Left lobe of liver (tissue), 2 donors: Measurements from ENCODE around the gene PIP4P1. TPM values are rescaled to one million over a fixed set of nuclear protein-coding genes. Genes with fewer than 3 reads are reported as not detected.

Experiments
- ATAC-seq: fragments of 200-7000 bp; cut with Tn5 transposase; one replicate; pipeline ENCODE4 v1.9.1; 2020; ENCODE audit warnings: mild to moderate bottlenecking, moderate library complexity
- DNase-seq: peaks from one replicate; pipeline ENCODE4 v3.0.0-alpha.2; 2020; ENCODE audit warnings: low spot score
- total RNA-seq: library from RNA; stranded (reverse); gene quantifications from one replicate; pipeline ENCODE4 v1.2.1, GENCODE V29; 2021
- donor health status: DM: no; HTN: no; CAD: no; lungs with moderate emphysema.
- donor health status: DM: no; HTN: yes; CAD: no.

The PIP4P1 gene
- total RNA-seq, 1 donor from 2014 or later: 11.7 TPM

DNA sequence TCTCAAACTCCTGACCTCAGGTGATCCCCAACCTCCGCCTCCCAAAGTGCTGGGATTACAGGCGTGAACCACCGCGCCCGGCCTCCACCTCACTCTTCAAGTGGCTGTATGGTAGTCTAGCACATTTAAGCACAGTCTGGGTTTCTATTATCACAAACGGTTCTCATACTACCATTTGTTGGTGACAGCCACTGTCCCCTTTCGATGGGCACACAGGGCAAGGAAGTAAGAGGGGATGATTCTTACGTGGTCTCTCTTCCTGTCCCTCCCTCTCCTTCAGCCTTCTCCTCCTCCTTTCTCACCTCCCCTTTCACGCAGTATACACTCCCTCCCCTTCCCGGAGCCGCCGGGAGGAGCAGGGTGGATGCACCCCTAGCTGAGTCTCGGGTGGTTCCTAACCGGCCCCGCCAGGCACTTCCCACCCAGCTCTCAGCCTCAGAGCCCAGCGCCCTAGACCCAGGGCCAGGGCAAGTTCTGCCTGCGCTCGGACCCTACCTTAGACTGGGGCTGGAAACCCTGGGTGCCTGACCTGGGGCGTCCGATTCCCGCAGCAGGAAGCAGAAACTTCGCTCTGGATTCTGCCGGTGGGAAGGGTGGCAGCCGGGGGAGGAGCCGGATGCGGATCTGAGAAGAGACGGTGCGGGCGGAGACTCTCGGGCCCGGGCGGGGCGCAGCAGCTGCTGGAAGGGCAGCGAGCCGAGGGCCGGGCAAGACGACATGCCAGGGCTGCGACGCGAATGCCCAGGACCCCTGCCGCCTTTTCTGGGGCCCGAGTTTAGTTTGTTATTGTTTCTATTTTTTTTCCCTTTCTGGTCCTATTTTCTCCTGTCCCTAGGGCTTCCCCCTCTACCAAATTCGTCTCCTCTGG, 48.1 kb downstream of the PIP4P1 start, which contains the start of gene TEP1:
TSS of gene TEP1 (minus strand) at position 626 of the 868 bp plus-strand sequence. CDS start 5,062 bp downstream, outside the sequence.
- ATAC-seq: peak; percentile 97
- peak; percentile 89 for DNase-seq

DNA sequence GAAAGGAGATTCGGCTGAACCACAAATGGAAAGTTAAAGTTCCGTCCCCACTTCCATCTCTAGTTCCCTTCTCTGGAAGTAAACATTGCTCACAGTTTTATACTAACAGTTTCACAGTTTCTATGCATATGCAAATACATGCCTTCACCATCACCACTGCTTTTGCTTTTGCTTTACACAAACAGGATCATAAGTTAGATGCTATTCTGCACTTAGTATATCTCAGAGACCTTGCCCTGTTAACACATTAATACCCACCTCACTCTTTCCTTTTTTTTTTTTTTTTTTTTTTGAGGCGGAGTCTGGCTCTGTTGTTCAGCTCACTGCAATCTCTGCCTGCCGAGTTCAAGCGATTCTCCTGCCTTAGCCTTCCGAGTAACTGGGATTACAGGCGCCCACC, 48.8 kb downstream of the PIP4P1 start:
- DNase-seq (no peak), ATAC-seq (peak; percentile 1)

GRCh38 chr14:20409226-20409625, 52.0 kb downstream of the PIP4P1 start:
- DNase-seq: no peak
- no peak for ATAC-seq

Other genes with a start within 250 kb of the PIP4P1 start
- gene OR11H6, start 237.7 kb downstream of the PIP4P1 start, total RNA-seq: not detected
- gene OR11H7, start 232.5 kb downstream of the PIP4P1 start, total RNA-seq: not detected
- gene OR11H4, start 222.1 kb downstream of the PIP4P1 start, total RNA-seq: not detected
- gene TTC5, start 155.5 kb downstream of the PIP4P1 start, total RNA-seq: 4.3 TPM
- gene CCNB1IP1, start 128.2 kb downstream of the PIP4P1 start, total RNA-seq: 30.5 TPM
- 8.9 TPM for gene PARP2, start 117.8 kb downstream of the PIP4P1 start, total RNA-seq
- 14.9 TPM for gene TEP1, start 47.9 kb downstream of the PIP4P1 start, total RNA-seq
- 0.20 TPM for gene KLHL33, start 25.3 kb downstream of the PIP4P1 start, total RNA-seq
- gene OSGEP, start 6.6 kb downstream of the PIP4P1 start, total RNA-seq: 11.5 TPM
- 50.9 TPM for gene APEX1, start 6.2 kb downstream of the PIP4P1 start, total RNA-seq
- gene PNP, start 8.0 kb upstream of the PIP4P1 start, total RNA-seq: 45.0 TPM
- 0.91 TPM for gene RNASE10, start 44.1 kb upstream of the PIP4P1 start, total RNA-seq
- gene RNASE9, start 99.6 kb upstream of the PIP4P1 start, total RNA-seq: not detected
- not detected for gene RNASE11, start 126.6 kb upstream of the PIP4P1 start, total RNA-seq
- gene RNASE12, start 129.9 kb upstream of the PIP4P1 start, total RNA-seq: not detected
- not detected for gene OR6S1, start 180.3 kb upstream of the PIP4P1 start, total RNA-seq
- gene RNASE4, start 223.1 kb upstream of the PIP4P1 start, total RNA-seq: 152 TPM
- 685 TPM for gene ANG, start 227.3 kb upstream of the PIP4P1 start, total RNA-seq